Upper lobe of right lung (tissue), 1 donor: Measurements from ENCODE around the gene ESR2. TPM values are rescaled to one million over a fixed set of nuclear protein-coding genes. Genes with fewer than 3 reads are reported as not detected.

Experiments
- ATAC-seq: fragments of 200-7000 bp; cut with Tn5 transposase; one replicate; pipeline ENCODE4 v1.9.1; 2020; ENCODE audit warnings: mild to moderate bottlenecking, moderate library complexity
- DNase-seq: peaks from one replicate; pipeline ENCODE4 v3.0.0-alpha.2; 2020
- H3K27ac ChIP-seq: fragments of 200-600 bp; one replicate; pipeline ENCODE4 v1.8.0; 2022
- H3K27me3 ChIP-seq: fragments of 200-600 bp; one replicate; pipeline ENCODE4 v1.8.0; 2022; ENCODE audit warnings: mild to moderate bottlenecking
- H3K36me3 ChIP-seq: fragments of 200-600 bp; one replicate; pipeline ENCODE4 v1.8.0; 2022
- H3K4me1 ChIP-seq: fragments of 200-600 bp; one replicate; pipeline ENCODE4 v1.8.0; 2022
- H3K4me3 ChIP-seq: fragments of 200-600 bp; one replicate; pipeline ENCODE4 v1.8.0; 2022; ENCODE audit warnings: mild to moderate bottlenecking
- H3K9me3 ChIP-seq: fragments of 200-600 bp; one replicate; pipeline ENCODE4 v1.8.0; 2022
- intact Hi-C: fragments of 100-400 bp; cut with DNase I; formaldehyde crosslinking; loops from one replicate; pipeline ENCODE4 v1.11.0; 2022
- total RNA-seq: library from RNA; stranded (reverse); fragmentation: NEBNext Ultra II Directional; extraction: Animal tissue kit (Norgen Biotek cat#: 25700); gene quantifications from one replicate; pipeline ENCODE4 v1.2.1, GENCODE V29; 2021
- TF ChIP-seq, protein P1 (sequence below): fragments of 200-600 bp; IDR thresholded peaks from one replicate; pipeline ENCODE4 v1.8.0; 2022; ENCODE audit warnings: antibody characterized with exemption
- donor health status: DM: no; HTN: yes; CAD: no; lungs with severe emphysema.

The ESR2 gene
- total RNA-seq, 1 donor from 2014 or later: 1.3 TPM

DNA sequence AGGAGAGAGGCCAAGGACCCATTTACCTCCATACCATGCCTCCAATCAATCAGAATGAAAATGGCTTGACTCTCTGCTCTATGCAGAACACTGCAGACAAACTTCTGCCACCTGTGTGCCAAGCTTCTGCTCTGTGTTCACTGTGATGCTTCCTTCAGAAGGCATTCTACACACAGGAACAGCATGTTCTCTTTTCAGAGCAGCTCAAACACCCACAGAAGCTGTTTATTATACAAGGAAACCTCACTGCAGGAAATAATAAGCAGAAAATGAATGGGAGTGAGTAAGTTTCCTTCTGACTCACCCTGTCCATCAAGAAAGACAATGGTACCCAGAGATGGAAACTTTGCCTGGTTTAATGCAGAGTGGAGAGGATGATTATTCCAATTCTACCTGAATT, 2.4 kb upstream of the ESR2 start:
- DNase-seq (no peak), ATAC-seq (no peak)
- Histone ChIP-seq H3K27ac (no peak overlapping the region), H3K27me3 (peaks cover 24% of the 10 kb centered on the region), H3K4me1 (peaks cover 24% of the 10 kb centered on the region), H3K4me3 (no peak overlapping the region), H3K9me3 (no peaks in the 10 kb centered on the region), H3K36me3 (no peaks in the 10 kb centered on the region)
- intact Hi-C loops: no loop called here
- TF ChIP-seq, protein P1, sequence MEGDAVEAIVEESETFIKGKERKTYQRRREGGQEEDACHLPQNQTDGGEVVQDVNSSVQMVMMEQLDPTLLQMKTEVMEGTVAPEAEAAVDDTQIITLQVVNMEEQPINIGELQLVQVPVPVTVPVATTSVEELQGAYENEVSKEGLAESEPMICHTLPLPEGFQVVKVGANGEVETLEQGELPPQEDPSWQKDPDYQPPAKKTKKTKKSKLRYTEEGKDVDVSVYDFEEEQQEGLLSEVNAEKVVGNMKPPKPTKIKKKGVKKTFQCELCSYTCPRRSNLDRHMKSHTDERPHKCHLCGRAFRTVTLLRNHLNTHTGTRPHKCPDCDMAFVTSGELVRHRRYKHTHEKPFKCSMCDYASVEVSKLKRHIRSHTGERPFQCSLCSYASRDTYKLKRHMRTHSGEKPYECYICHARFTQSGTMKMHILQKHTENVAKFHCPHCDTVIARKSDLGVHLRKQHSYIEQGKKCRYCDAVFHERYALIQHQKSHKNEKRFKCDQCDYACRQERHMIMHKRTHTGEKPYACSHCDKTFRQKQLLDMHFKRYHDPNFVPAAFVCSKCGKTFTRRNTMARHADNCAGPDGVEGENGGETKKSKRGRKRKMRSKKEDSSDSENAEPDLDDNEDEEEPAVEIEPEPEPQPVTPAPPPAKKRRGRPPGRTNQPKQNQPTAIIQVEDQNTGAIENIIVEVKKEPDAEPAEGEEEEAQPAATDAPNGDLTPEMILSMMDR: no peak

- TF ChIP-seq, protein P1: peak; percentile 83
- ATAC-seq: peak; percentile 96
- peak; percentile 93 for DNase-seq
- H3K9me3 ChIP-seq: no peaks in the 10 kb centered on the region
- H3K4me3 ChIP-seq: peak overlapping the region; percentile 47
- no peak overlapping the region for H3K27ac ChIP-seq
- H3K4me1 ChIP-seq: peaks cover 24% of the 10 kb centered on the region
- intact Hi-C loops: no loop called here
- H3K36me3 ChIP-seq: no peaks in the 10 kb centered on the region
- peaks cover 24% of the 10 kb centered on the region for H3K27me3 ChIP-seq
Observed at GRCh38 chr14:64294672-64295413, 672 bp upstream of the ESR2 start.

GRCh38 chr14:64292197-64292596, 2.0 kb downstream of the ESR2 start:
- Histone ChIP-seq H3K27ac (no peak overlapping the region), H3K4me1 (peaks cover 24% of the 10 kb centered on the region), H3K27me3 (peaks cover 24% of the 10 kb centered on the region), H3K4me3 (no peak overlapping the region), H3K9me3 (no peaks in the 10 kb centered on the region), H3K36me3 (no peaks in the 10 kb centered on the region)
- TF ChIP-seq, protein P1: no peak
- ATAC-seq: no peak
- intact Hi-C loops: no loop called here
- no peak for DNase-seq

DNA sequence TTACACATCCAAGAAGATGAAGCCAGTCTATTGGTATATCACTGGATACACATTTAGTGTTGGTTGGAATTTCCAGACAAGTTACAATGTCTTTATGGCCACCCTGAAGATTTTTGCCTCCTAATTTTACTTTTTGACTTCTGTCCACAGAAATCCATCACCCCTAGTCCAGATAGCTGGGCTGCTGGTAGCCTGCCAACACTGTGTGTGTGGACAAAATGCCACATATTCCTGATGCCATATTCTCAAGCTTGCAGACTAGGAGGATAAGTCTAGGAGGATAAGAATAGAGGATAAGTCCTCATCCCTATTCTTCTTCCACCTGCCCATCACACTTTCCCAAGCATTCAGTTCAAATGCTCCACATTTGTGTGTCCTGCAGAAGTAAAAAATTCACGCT, 4.6 kb downstream of the ESR2 start:
- H3K4me3 ChIP-seq: no peak overlapping the region
- no peak overlapping the region for H3K27ac ChIP-seq
- peaks cover 11% of the 10 kb centered on the region for H3K4me1 ChIP-seq
- no peak for DNase-seq
- H3K9me3 ChIP-seq: no peaks in the 10 kb centered on the region
- TF ChIP-seq, protein P1: no peak
- H3K36me3 ChIP-seq: no peaks in the 10 kb centered on the region
- intact Hi-C loops: no loop called here
- no peak for ATAC-seq
- peaks cover 24% of the 10 kb centered on the region for H3K27me3 ChIP-seq

DNA sequence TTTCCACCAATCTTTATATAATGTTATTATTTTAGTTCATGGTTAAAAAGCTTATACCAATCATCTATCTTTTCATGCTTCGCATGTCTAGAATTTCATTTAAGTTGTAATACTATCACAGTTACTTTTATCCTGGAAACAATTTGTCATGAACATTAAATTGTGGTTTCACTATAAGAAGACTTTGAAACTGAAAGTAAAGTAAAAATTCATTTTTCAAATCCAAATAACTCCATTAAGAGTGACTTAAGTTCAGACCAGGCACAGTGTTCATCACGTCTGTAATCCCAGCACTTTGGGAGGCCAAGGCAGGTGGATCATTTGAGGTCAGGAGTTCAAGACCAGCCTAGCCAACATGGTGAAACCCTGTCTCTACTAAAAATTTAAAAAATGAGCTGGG, 12.4 kb downstream of the ESR2 start:
- H3K9me3 ChIP-seq: no peaks in the 10 kb centered on the region
- no peaks in the 10 kb centered on the region for H3K27me3 ChIP-seq
- H3K27ac ChIP-seq: no peak overlapping the region
- H3K4me1 ChIP-seq: no peaks in the 10 kb centered on the region
- DNase-seq: no peak
- intact Hi-C loops: no loop called here
- no peaks in the 10 kb centered on the region for H3K36me3 ChIP-seq
- ATAC-seq: no peak
- H3K4me3 ChIP-seq: no peak overlapping the region
- TF ChIP-seq, protein P1: no peak
